ENCODE data around the gene CDKAL1. TPM values are rescaled to one million over a fixed set of nuclear protein-coding genes. Genes with fewer than 3 reads are reported as not detected.

Gene CDKAL1
- total and polyA plus RNA-seq, 2 of the 13 experiments (the other 11 are each of a cell fraction or from before 2014, with no cell fraction given): 9.5 to 27.7 TPM

GRCh38 chr6:21003780-21004541 is 469.7 kb downstream of the CDKAL1 start (continued):
- TF ChIP-seq ZNF142 (CRISPR knock-in tag; IDR thresholded peaks at IDR 0.05) (no peak), TBL1XR1 (IDR thresholded peaks at IDR 0.05; ENCODE audit: borderline replicate concordance, low read length, partially characterized antibody) (peak; percentile 72), ARID2 (CRISPR knock-in tag; IDR thresholded peaks at IDR 0.05; ENCODE audit: borderline replicate concordance) (0 out of 2 replicates have a peak, but pooled peaks have one; percentile 53), MYPOP (CRISPR knock-in tag; IDR thresholded peaks at IDR 0.05) (no peak; the same call in 1 of the 2 replicates), ZNF615 (CRISPR knock-in tag; IDR thresholded peaks at IDR 0.05; ENCODE audit: borderline replicate concordance) (no peak), ZSCAN29 (CRISPR knock-in tag; conservative IDR thresholded peaks at IDR 0.05) (no peak), ZNF577 (CRISPR knock-in tag; IDR thresholded peaks at IDR 0.05; ENCODE audit: borderline replicate concordance, low read depth) (no peak), ZNF432 (CRISPR knock-in tag; IDR thresholded peaks at IDR 0.05; ENCODE audit: borderline replicate concordance) (no peak), FUBP1 (CRISPR knock-in tag; IDR thresholded peaks at IDR 0.05; ENCODE audit: borderline replicate concordance) (no peak), ZFX (CRISPR knock-in tag; IDR thresholded peaks at IDR 0.05; ENCODE audit: low read depth) (no peak), TGIF2 (CRISPR knock-in tag; IDR thresholded peaks at IDR 0.05) (no peak), ZFAT (CRISPR knock-in tag; conservative IDR thresholded peaks at IDR 0.05) (no peak), ZNF430 (CRISPR knock-in tag; IDR thresholded peaks at IDR 0.05) (no peak), PREB (CRISPR knock-in tag; IDR thresholded peaks at IDR 0.05) (no peak), KLF16 (CRISPR knock-in tag; IDR thresholded peaks at IDR 0.05) (peak in 1 of 2 experiments; percentile 88; a peak in 1 of 4 replicates), RELA (CRISPR knock-in tag; IDR thresholded peaks at IDR 0.05) (no peak), FOXO1 (CRISPR knock-in tag; IDR thresholded peaks at IDR 0.05) (peak; percentile 69; the same call in 1 of the 2 replicates), KAT2B (IDR thresholded peaks at IDR 0.05; ENCODE audit: borderline replicate concordance, low read depth, low read length) (no peak)
